ENCODE results near the gene METRN. TPM values are rescaled to one million over a fixed set of nuclear protein-coding genes. Genes with fewer than 3 reads are reported as not detected.
"Not testable (repeated sequence)": the region's sequence is repeated elsewhere in the genome, so short reads cannot be mapped to it uniquely, and the experiment has no call there.

The METRN gene
- total and polyA plus RNA-seq, 3 donors from 2014 or later = 21.0 to 50.6 (median 34.9) TPM

GRCh38 chr16:749010-749409 is 34.1 kb downstream of the METRN start:
- no peak overlapping the region for H3K4me3 ChIP-seq
- 73 to 80% methylated on average over 6 of the region's 6 CpGs for WGBS, 2 donors
- intact Hi-C loops (cut with DNase I; ENCODE audit: low total_unique reads) = no loop called here
- no peaks in the 10 kb centered on the region for H3K9me3 ChIP-seq
- TF ChIP-seq POLR2A (IDR thresholded peaks at IDR 0.05) (no peak), CTCF (IDR thresholded peaks at IDR 0.05) (no peak)
- no peak for DNase-seq
- H3K36me3 ChIP-seq (ENCODE audit: low read depth, missing control alignments) = no peaks in the 10 kb centered on the region
- H3K27me3 ChIP-seq = no peaks in the 10 kb centered on the region
- H3K27ac ChIP-seq = no peak overlapping the region
- H3K4me1 ChIP-seq = no peaks in the 10 kb centered on the region

GRCh38 chr16:750485-750884 is 35.6 kb downstream of the METRN start:
- no peaks in the 10 kb centered on the region for H3K27me3 ChIP-seq
- no peaks in the 10 kb centered on the region for H3K36me3 ChIP-seq (ENCODE audit: low read depth, missing control alignments)
- H3K27ac ChIP-seq = no peak overlapping the region
- intact Hi-C loops (cut with DNase I; ENCODE audit: low total_unique reads) = no loop called here
- no peaks in the 10 kb centered on the region for H3K4me1 ChIP-seq
- TF ChIP-seq POLR2A (IDR thresholded peaks at IDR 0.05) = no peak
- TF ChIP-seq CTCF (IDR thresholded peaks at IDR 0.05) = no peak
- no peak overlapping the region for H3K4me3 ChIP-seq
- H3K9me3 ChIP-seq = no peaks in the 10 kb centered on the region
- no peak for DNase-seq
- WGBS, 2 donors = 59 to 72% methylated on average over 9 of the region's 9 CpGs

GRCh38 chr16:751152-752006 is 36.5 kb downstream of the METRN start:
- H3K9me3 ChIP-seq = no peaks in the 10 kb centered on the region
- DNase-seq = no peak
- no peak overlapping the region for H3K4me3 ChIP-seq
- H3K27me3 ChIP-seq = no peaks in the 10 kb centered on the region
- no peak overlapping the region for H3K27ac ChIP-seq
- intact Hi-C loops (cut with DNase I; ENCODE audit: low total_unique reads) = no loop called here
- H3K36me3 ChIP-seq (ENCODE audit: low read depth, missing control alignments) = no peaks in the 10 kb centered on the region
- 78 to 80% methylated on average over 32 to 39 of the region's 39 CpGs for WGBS, 2 donors
- no peaks in the 10 kb centered on the region for H3K4me1 ChIP-seq
- no peak for TF ChIP-seq CTCF (IDR thresholded peaks at IDR 0.05)
- TF ChIP-seq POLR2A (IDR thresholded peaks at IDR 0.05) = no peak

GRCh38 chr16:752007-752312 is 37.0 kb downstream of the METRN start:
- Histone ChIP-seq H3K36me3 (ENCODE audit: low read depth, missing control alignments) (no peaks in the 10 kb centered on the region), H3K4me3 (no peak overlapping the region), H3K27me3 (no peaks in the 10 kb centered on the region), H3K27ac (no peak overlapping the region), H3K9me3 (no peaks in the 10 kb centered on the region), H3K4me1 (no peaks in the 10 kb centered on the region)
- WGBS, 2 donors = 50% methylated on average over 10 of the region's 10 CpGs
- TF ChIP-seq CTCF (IDR thresholded peaks at IDR 0.05) = no peak
- TF ChIP-seq POLR2A (IDR thresholded peaks at IDR 0.05) = no peak
- intact Hi-C loops (cut with DNase I; ENCODE audit: low total_unique reads) = no loop called here
- DNase-seq = no peak

GRCh38 chr16:754121-754607 is 39.2 kb downstream of the METRN start:
- H3K27me3 ChIP-seq; H3K36me3 ChIP-seq (ENCODE audit: low read depth, missing control alignments); H3K27ac ChIP-seq; DNase-seq; H3K4me3 ChIP-seq; H3K9me3 ChIP-seq; intact Hi-C loops (cut with DNase I; ENCODE audit: low total_unique reads); H3K4me1 ChIP-seq: not testable (repeated sequence)
- WGBS, 2 donors = 90 to 91% methylated on average over 11 of the region's 11 CpGs
